ENCODE results near the gene BABAM1. TPM values are rescaled to one million over a fixed set of nuclear protein-coding genes. Genes with fewer than 3 reads are reported as not detected.

BABAM1 gene
- total RNA-seq, 1 experiment from 2014 or later: 93.3 TPM

DNA sequence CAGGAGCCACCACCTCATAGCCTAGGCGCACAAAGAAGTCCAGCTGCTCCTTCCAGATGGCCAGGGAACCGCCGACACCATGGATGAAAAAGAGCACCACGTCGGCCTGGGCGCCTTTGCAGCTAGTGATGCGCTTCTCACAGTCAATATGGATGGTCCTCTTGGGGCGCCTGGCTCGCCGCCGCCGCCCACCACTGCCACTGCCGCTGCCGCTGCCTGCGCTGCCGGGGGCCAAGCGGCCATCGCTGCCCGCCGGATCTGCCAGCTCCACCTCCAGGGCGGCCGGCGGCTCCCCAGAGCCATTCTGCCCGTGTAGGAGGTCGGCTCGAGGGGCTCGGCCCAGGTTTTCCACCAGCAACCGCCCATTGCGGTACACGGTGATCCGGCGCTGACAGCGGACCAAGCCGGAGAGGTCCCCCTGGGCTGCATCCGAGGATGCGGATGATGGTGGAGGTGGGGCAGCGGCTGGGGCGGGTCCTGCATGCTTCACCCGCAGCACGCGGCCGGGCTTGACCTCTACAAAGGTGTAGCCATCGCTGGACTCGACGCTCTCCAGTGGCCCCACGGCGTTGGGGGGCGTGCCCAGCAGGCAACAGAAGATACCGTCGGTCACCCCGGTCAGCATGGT, 33.9 kb downstream of the BABAM1 start:
- RAD21 ChIA-PET (ENCODE audit: low non-redundant PET in 1 of 2, low total read pairs in 2 of 2, uncharacterized antibody in 2 of 2, unreplicated experiment in 2 of 2): no interaction called here
- DNase-seq (ENCODE audit: low read depth, low spot score): no peak
- POLR2A ChIA-PET: no interaction called here

More for the DNA sequence above, 33.9 kb downstream of the BABAM1 start:
- Histone ChIP-seq H4K20me1 (ENCODE audit: insufficient read depth) (no peaks in the 10 kb centered on the region), H3K9me2 (ENCODE audit: insufficient read depth) (no peaks in the 10 kb centered on the region), H2AFZ (ENCODE audit: low read depth, low read length, poor library complexity, severe bottlenecking) (no peak overlapping the region), H3K27me3 (ENCODE audit: insufficient read depth, low read length) (no peaks in the 10 kb centered on the region), H3K4me1 (ENCODE audit: control insufficient read depth in 1 of 2, insufficient read depth in 2 of 2, low read length in 2 of 2) (peaks cover 23 to 39% of the 10 kb centered on the region in 2 experiments), H3K79me2 (ENCODE audit: insufficient read depth, low read length) (peaks cover 16% of the 10 kb centered on the region), H3K9ac (ENCODE audit: low read length) (no peak overlapping the region), H3K27ac (ENCODE audit: low read depth, low read length) (no peak overlapping the region), H3K4me2 (ENCODE audit: low read length) (no peak overlapping the region), H3K9me3 (ENCODE audit: control insufficient read depth in 1 of 2, insufficient read depth in 1 of 2, low read depth in 1 of 2, low read length in 2 of 2) (no peaks in the 10 kb centered on the region; a peak in 1 of 4 replicates), H3K4me3 (replicated peaks in 1 of 2; ENCODE audit: low read depth in 1 of 2, low read length in 2 of 2) (no peak overlapping the region), H3K36me3 (ENCODE audit: control insufficient read depth in 1 of 2, insufficient read depth in 2 of 2, low read length in 2 of 2) (peaks cover 0 to 10% of the 10 kb centered on the region in 2 experiments; a peak in 2 of 4 replicates)
- CTCF ChIA-PET: no interaction called here
- no peak for TF ChIP-seq SP1 (IDR thresholded peaks at IDR 0.05; ENCODE audit: low read depth)
- no peak for TF ChIP-seq ZNF274 (IDR thresholded peaks at IDR 0.05; ENCODE audit: low read depth, low read length)
- no peak for TF ChIP-seq EGR1 (IDR thresholded peaks at IDR 0.05; ENCODE audit: low read depth)
- TF ChIP-seq, protein P1, sequence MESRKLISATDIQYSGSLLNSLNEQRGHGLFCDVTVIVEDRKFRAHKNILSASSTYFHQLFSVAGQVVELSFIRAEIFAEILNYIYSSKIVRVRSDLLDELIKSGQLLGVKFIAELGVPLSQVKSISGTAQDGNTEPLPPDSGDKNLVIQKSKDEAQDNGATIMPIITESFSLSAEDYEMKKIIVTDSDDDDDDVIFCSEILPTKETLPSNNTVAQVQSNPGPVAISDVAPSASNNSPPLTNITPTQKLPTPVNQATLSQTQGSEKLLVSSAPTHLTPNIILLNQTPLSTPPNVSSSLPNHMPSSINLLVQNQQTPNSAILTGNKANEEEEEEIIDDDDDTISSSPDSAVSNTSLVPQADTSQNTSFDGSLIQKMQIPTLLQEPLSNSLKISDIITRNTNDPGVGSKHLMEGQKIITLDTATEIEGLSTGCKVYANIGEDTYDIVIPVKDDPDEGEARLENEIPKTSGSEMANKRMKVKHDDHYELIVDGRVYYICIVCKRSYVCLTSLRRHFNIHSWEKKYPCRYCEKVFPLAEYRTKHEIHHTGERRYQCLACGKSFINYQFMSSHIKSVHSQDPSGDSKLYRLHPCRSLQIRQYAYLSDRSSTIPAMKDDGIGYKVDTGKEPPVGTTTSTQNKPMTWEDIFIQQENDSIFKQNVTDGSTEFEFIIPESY (IDR thresholded peaks at IDR 0.05; ENCODE audit: extremely low read depth, insufficient replicate concordance, low read length): no peak
- TF ChIP-seq ZFX (IDR thresholded peaks at IDR 0.05): no peak
- TF ChIP-seq POLR2AphosphoS5 (IDR thresholded peaks at IDR 0.05; ENCODE audit: low read depth, low read length): no peak
- TF ChIP-seq SRF (IDR thresholded peaks at IDR 0.05; ENCODE audit: low read depth): no peak
- intact Hi-C loops (cut with micrococcal nuclease): no loop called here
- no peak for ATAC-seq
- BruUV-seq (replicated peaks): no TSS peak
